ENCODE data around the gene WASF2. TPM values are rescaled to one million over a fixed set of nuclear protein-coding genes. Genes with fewer than 3 reads are reported as not detected.

WASF2 gene
- total RNA-seq, 1 donor from 2014 or later, result 35.0 TPM

GRCh38 chr1:27365372-27366112, 124.4 kb downstream of the WASF2 start:
- Mint-ChIP-seq H3K4me1 (peaks cover 46% of the 10 kb centered on the region), H3K27ac (peak overlapping the region; percentile 91), H3K36me3 (peaks cover 2% of the 10 kb centered on the region), H3K27me3 (ENCODE audit: insufficient read depth, low read depth) (peaks cover 15% of the 10 kb centered on the region), H3K4me3 (peak overlapping the region; percentile 94), H3K9me3 (no peaks in the 10 kb centered on the region)
- Histone ChIP-seq H3K9me3 (ENCODE audit: low read depth) (no peaks in the 10 kb centered on the region), H3K9ac (no peak overlapping the region), H4K20me1 (ENCODE audit: low read depth) (peaks cover 20% of the 10 kb centered on the region), H3K79me2 (ENCODE audit: low read depth) (no peaks in the 10 kb centered on the region), H3K27me3 (peaks cover 25% of the 10 kb centered on the region), H3K27ac (peak overlapping the region; percentile 48), H3K4me1 (peaks cover 31% of the 10 kb centered on the region), H3K4me2 (peak overlapping the region; percentile 92), H3F3A (ENCODE audit: low read depth) (peaks cover 50% of the 10 kb centered on the region), H3K36me3 (no peaks in the 10 kb centered on the region), H3K4me3 (peak overlapping the region; percentile 65), H2AFZ (replicated peaks) (peak overlapping the region; percentile 84)
- TF ChIP-seq EZH2 (IDR thresholded peaks at IDR 0.05) (no peak), CTCF (IDR thresholded peaks at IDR 0.05) (no peak), EZH2phosphoT487 (IDR thresholded peaks at IDR 0.05) (no peak)
- DNase-seq (ENCODE audit: low spot score), result peak; percentile 93

GRCh38 chr1:27364696-27365371, 125.1 kb downstream of the WASF2 start:
- H3K27ac ChIP-seq, result peak overlapping the region; percentile 51
- no peak overlapping the region for H3K4me3 ChIP-seq
- H3K27ac Mint-ChIP-seq, result peak overlapping the region; percentile 26
- no peaks in the 10 kb centered on the region for H3K9me3 ChIP-seq (ENCODE audit: low read depth)
- no peaks in the 10 kb centered on the region for H3K9me3 Mint-ChIP-seq
- peaks cover 32% of the 10 kb centered on the region for H3K27me3 ChIP-seq
- peaks cover 23% of the 10 kb centered on the region for H4K20me1 ChIP-seq (ENCODE audit: low read depth)
- no peak overlapping the region for H2AFZ ChIP-seq (replicated peaks)
- H3K79me2 ChIP-seq (ENCODE audit: low read depth), result no peaks in the 10 kb centered on the region
- H3K36me3 Mint-ChIP-seq, result peaks cover 5% of the 10 kb centered on the region
- H3K4me1 Mint-ChIP-seq, result peaks cover 49% of the 10 kb centered on the region
- H3K27me3 Mint-ChIP-seq (ENCODE audit: insufficient read depth, low read depth), result peaks cover 19% of the 10 kb centered on the region
- H3K4me2 ChIP-seq, result peak overlapping the region; percentile 92
- TF ChIP-seq CTCF (IDR thresholded peaks at IDR 0.05) (no peak), EZH2 (IDR thresholded peaks at IDR 0.05) (no peak), EZH2phosphoT487 (IDR thresholded peaks at IDR 0.05) (no peak)
- H3K9ac ChIP-seq, result no peak overlapping the region
- peak overlapping the region; percentile 94 for H3K4me3 Mint-ChIP-seq
- peaks cover 50% of the 10 kb centered on the region for H3F3A ChIP-seq (ENCODE audit: low read depth)
- no peaks in the 10 kb centered on the region for H3K36me3 ChIP-seq
- peaks cover 36% of the 10 kb centered on the region for H3K4me1 ChIP-seq
- DNase-seq (ENCODE audit: low spot score), result no peak

GRCh38 chr1:27363766-27364695, 125.9 kb downstream of the WASF2 start:
- Histone ChIP-seq H3K4me3 (no peak overlapping the region), H3K9me3 (ENCODE audit: low read depth) (no peaks in the 10 kb centered on the region), H3K9ac (no peak overlapping the region), H3K27ac (no peak overlapping the region), H3K4me2 (peak overlapping the region; percentile 92), H4K20me1 (ENCODE audit: low read depth) (peaks cover 25% of the 10 kb centered on the region), H2AFZ (replicated peaks) (no peak overlapping the region), H3F3A (ENCODE audit: low read depth) (peaks cover 53% of the 10 kb centered on the region), H3K4me1 (peaks cover 38% of the 10 kb centered on the region), H3K79me2 (ENCODE audit: low read depth) (no peaks in the 10 kb centered on the region), H3K36me3 (no peaks in the 10 kb centered on the region), H3K27me3 (peaks cover 40% of the 10 kb centered on the region)
- no peak overlapping the region for H3K27ac Mint-ChIP-seq
- peak overlapping the region; percentile 31 for H3K4me3 Mint-ChIP-seq
- TF ChIP-seq EZH2phosphoT487 (IDR thresholded peaks at IDR 0.05), result no peak
- TF ChIP-seq CTCF (IDR thresholded peaks at IDR 0.05), result no peak
- no peak for TF ChIP-seq EZH2 (IDR thresholded peaks at IDR 0.05)
- DNase-seq (ENCODE audit: low spot score), result peak; percentile 85
- peaks cover 48% of the 10 kb centered on the region for H3K4me1 Mint-ChIP-seq
- H3K36me3 Mint-ChIP-seq, result peaks cover 7% of the 10 kb centered on the region
- peaks cover 27% of the 10 kb centered on the region for H3K27me3 Mint-ChIP-seq (ENCODE audit: insufficient read depth, low read depth)
- no peaks in the 10 kb centered on the region for H3K9me3 Mint-ChIP-seq

Data from neural progenitor cell (in vitro differentiated cells).